WTC11 (cell line): ENCODE data around the gene HCST. TPM values are rescaled to one million over a fixed set of nuclear protein-coding genes. Genes with fewer than 3 reads are reported as not detected.

Experiments
- ATAC-seq: fragments of 200-7000 bp; cut with Tn5 transposase; 2 replicates; pipeline ENCODE4 v1.10.0; 2021; ENCODE audit warnings: mild to moderate bottlenecking, moderate library complexity
- CTCF ChIA-PET: fragments of 300-600 bp; sonication (Branson Sonifier 250); formaldehyde crosslinking; loops from one replicate; lab custom pipeline; 2021; ENCODE audit warnings: antibody characterized with exemption; lab: Charles Lee
- POLR2A ChIA-PET: fragments of 350-600 bp; sonication (Branson Sonifier 250); formaldehyde crosslinking; loops from one replicate; lab custom pipeline; 2021; ENCODE audit warnings: antibody characterized with exemption; lab: Charles Lee
- DNase-seq: peaks from one replicate; pipeline ENCODE4 v3.0.0; 2021; ENCODE audit warnings: low spot score
- H3K27ac Mint-ChIP-seq: 2 replicates; pipeline ENCODE4 v1.8.0; 2021; ENCODE audit warnings: mixed read lengths
- H3K27me3 Mint-ChIP-seq: 2 replicates; pipeline ENCODE4 v1.8.0; 2021; ENCODE audit warnings: low read depth, mild to moderate bottlenecking, moderate library complexity, mixed read lengths
- H3K36me3 Mint-ChIP-seq: 2 replicates; pipeline ENCODE4 v1.8.0; 2021; ENCODE audit warnings: mixed read lengths
- H3K4me1 Mint-ChIP-seq: 2 replicates; pipeline ENCODE4 v1.8.0; 2022; ENCODE audit warnings: mixed read lengths
- H3K4me3 Mint-ChIP-seq: 2 replicates; pipeline ENCODE4 v1.8.0; 2021; ENCODE audit warnings: mild to moderate bottlenecking, moderate library complexity, mixed read lengths
- H3K9me3 Mint-ChIP-seq: 2 replicates; pipeline ENCODE4 v1.8.0; 2021; ENCODE audit warnings: mixed read lengths
- ATF1 ChIP-seq: sonication (generic); formaldehyde crosslinking; IDR thresholded peaks from 2 replicates; pipeline ENCODE4 v1.8.1; 2023; ENCODE audit warnings: mild to moderate bottlenecking, moderate library complexity, missing genetic modification reagents
- GTF2I ChIP-seq: fragments of 250-450 bp; sonication (Bioruptor Pico); conservative IDR thresholded peaks from 2 replicates; pipeline ENCODE4 v1.4.0; 2021; ENCODE audit warnings: mild to moderate bottlenecking
- HMGA2 ChIP-seq: fragments of 250-450 bp; sonication (Bioruptor Pico); IDR thresholded peaks from 2 replicates; pipeline ENCODE4 v1.4.0; 2021; ENCODE audit warnings: mild to moderate bottlenecking, moderate library complexity
- IRF2 ChIP-seq: sonication (generic); formaldehyde crosslinking; IDR thresholded peaks from 2 replicates; pipeline ENCODE4 v1.8.0; 2022; ENCODE audit warnings: low read depth, missing genetic modification reagents, borderline replicate concordance
- MYBL2 ChIP-seq: sonication (generic); formaldehyde crosslinking; IDR thresholded peaks from 2 replicates; pipeline ENCODE4 v1.8.1; 2023; ENCODE audit warnings: mild to moderate bottlenecking, moderate library complexity, missing genetic modification reagents
- NFATC4 ChIP-seq: fragments of 250-450 bp; sonication (Bioruptor Pico); IDR thresholded peaks from 2 replicates; pipeline ENCODE4 v1.9.0; 2021; ENCODE audit warnings: mild to moderate bottlenecking
- SOX15 ChIP-seq: fragments of 250-450 bp; sonication (Bioruptor Pico); IDR thresholded peaks from 2 replicates; pipeline ENCODE4 v1.9.0; 2021; ENCODE audit warnings: mild to moderate bottlenecking
- SP1 ChIP-seq: sonication (generic); formaldehyde crosslinking; conservative IDR thresholded peaks from 2 replicates; pipeline ENCODE4 v1.8.1; 2022; ENCODE audit warnings: missing genetic modification reagents
- TEAD1 ChIP-seq: sonication (generic); formaldehyde crosslinking; IDR thresholded peaks from 2 replicates; pipeline ENCODE4 v1.8.0; 2022; ENCODE audit warnings: mild to moderate bottlenecking, missing genetic modification reagents
- ZNF138 ChIP-seq: sonication (generic); formaldehyde crosslinking; conservative IDR thresholded peaks from 2 replicates; pipeline ENCODE4 v1.8.1; 2022; ENCODE audit warnings: mild to moderate bottlenecking, moderate library complexity, missing genetic modification reagents
- ZNF263 ChIP-seq: sonication (generic); formaldehyde crosslinking; IDR thresholded peaks from 2 replicates; pipeline ENCODE4 v1.8.1; 2022; ENCODE audit warnings: low read depth, mild to moderate bottlenecking, moderate library complexity, missing genetic modification reagents
- ZNF396 ChIP-seq: fragments of 250-450 bp; sonication (Bioruptor Pico); IDR thresholded peaks from 2 replicates; pipeline ENCODE4 v1.8.0; 2021; ENCODE audit warnings: mild to moderate bottlenecking, moderate library complexity, borderline replicate concordance
- total RNA-seq: library from RNA; stranded (reverse); gene quantifications from 3 replicates; pipeline ENCODE4 v1.2.3, GENCODE V29; 2021
- TF ChIP-seq, protein P1 (sequence below): sonication (generic); formaldehyde crosslinking; IDR thresholded peaks from 2 replicates; pipeline ENCODE4 v1.8.0; 2022; ENCODE audit warnings: missing genetic modification reagents
- TF ChIP-seq, protein P2 (sequence below): sonication (generic); formaldehyde crosslinking; IDR thresholded peaks from 2 replicates; pipeline ENCODE4 v1.8.0; 2022; ENCODE audit warnings: mild to moderate bottlenecking, missing genetic modification reagents
- TF ChIP-seq, protein P3 (sequence below): sonication (generic); formaldehyde crosslinking; IDR thresholded peaks from 2 replicates; pipeline ENCODE4 v1.8.0; 2022; ENCODE audit warnings: mild to moderate bottlenecking, missing genetic modification reagents
- TF ChIP-seq, protein P4 (sequence below): fragments of 200-600 bp; IDR thresholded peaks from 2 replicates; pipeline ENCODE4 v1.8.0; 2022; ENCODE audit warnings: antibody characterized with exemption
- TF ChIP-seq, protein P5 (sequence below): sonication (generic); formaldehyde crosslinking; IDR thresholded peaks from 2 replicates; pipeline ENCODE4 v1.8.0; 2023; ENCODE audit warnings: mild to moderate bottlenecking, missing genetic modification reagents
- TF ChIP-seq, protein P6 (sequence below): sonication (generic); formaldehyde crosslinking; IDR thresholded peaks from 2 replicates; pipeline ENCODE4 v1.8.1; 2023; ENCODE audit warnings: mild to moderate bottlenecking, missing genetic modification reagents
- TF ChIP-seq, protein P7 (sequence below): fragments of 250-450 bp; sonication (Bioruptor Pico); IDR thresholded peaks from 2 replicates; pipeline ENCODE4 v1.9.0; 2021; ENCODE audit warnings: mild to moderate bottlenecking

The HCST gene
- total RNA-seq, 1 experiment from 2014 or later: 1.9 TPM

DNA sequence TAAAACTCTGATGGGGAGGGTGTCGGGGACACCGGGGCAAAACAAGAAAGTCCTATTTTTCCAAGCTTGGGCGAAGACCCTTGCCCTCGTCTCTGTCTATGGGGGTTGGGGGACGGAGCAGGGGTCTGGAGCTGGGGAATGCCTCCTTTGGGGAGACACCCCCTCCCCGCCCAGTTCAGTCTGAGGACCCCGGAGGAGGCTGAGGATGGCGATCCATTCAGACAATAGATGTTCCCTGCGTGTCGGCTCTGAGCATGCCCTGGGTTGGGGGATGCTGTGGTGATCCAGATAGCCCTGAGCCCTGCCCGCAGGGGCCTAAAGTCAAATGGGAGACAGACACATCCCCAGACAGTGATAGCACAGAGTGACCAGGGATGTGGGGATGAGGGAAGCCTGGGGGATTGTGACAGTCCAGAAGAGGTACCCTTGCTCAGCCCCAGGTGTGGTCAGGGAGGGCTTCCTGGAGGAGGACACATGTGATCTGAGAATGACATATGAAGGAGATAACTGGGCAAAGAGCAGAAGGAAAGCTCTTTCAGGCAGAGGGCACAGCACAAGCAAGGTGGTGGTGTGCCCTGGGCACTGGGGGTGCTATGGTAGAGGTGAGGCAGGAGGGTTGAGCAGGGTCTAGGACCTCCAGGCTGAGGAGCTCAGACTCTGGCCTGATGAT is 42.9 kb downstream of the HCST start (continued):
- TF ChIP-seq, protein P1, sequence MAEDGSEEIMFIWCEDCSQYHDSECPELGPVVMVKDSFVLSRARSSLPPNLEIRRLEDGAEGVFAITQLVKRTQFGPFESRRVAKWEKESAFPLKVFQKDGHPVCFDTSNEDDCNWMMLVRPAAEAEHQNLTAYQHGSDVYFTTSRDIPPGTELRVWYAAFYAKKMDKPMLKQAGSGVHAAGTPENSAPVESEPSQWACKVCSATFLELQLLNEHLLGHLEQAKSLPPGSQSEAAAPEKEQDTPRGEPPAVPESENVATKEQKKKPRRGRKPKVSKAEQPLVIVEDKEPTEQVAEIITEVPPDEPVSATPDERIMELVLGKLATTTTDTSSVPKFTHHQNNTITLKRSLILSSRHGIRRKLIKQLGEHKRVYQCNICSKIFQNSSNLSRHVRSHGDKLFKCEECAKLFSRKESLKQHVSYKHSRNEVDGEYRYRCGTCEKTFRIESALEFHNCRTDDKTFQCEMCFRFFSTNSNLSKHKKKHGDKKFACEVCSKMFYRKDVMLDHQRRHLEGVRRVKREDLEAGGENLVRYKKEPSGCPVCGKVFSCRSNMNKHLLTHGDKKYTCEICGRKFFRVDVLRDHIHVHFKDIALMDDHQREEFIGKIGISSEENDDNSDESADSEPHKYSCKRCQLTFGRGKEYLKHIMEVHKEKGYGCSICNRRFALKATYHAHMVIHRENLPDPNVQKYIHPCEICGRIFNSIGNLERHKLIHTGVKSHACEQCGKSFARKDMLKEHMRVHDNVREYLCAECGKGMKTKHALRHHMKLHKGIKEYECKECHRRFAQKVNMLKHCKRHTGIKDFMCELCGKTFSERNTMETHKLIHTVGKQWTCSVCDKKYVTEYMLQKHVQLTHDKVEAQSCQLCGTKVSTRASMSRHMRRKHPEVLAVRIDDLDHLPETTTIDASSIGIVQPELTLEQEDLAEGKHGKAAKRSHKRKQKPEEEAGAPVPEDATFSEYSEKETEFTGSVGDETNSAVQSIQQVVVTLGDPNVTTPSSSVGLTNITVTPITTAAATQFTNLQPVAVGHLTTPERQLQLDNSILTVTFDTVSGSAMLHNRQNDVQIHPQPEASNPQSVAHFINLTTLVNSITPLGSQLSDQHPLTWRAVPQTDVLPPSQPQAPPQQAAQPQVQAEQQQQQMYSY (CRISPR knock-in tag): no peak
- TF ChIP-seq SOX15 (CRISPR knock-in tag) (no peak), TEAD1 (no peak)

DNA sequence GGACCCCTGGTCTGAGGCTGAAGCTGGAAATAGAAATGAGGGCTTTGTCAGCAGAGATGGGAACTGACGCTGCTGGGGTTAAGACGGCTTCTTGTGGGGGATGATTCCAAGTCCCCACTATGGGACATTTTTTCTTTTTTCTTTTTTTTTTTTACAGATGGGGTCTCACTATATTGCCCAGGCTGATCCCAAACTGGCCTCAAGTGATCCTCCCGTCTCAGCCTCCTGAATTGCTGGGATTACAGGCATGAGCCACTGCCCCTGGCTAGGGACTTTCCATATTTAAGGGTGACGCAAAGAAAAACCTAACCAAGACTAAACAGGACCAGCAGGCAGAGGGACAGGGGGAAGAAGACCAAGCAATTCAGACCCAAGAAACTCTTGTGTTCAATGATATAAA is 43.9 kb downstream of the HCST start:
- DNase-seq: no peak
- TF ChIP-seq, protein P2, sequence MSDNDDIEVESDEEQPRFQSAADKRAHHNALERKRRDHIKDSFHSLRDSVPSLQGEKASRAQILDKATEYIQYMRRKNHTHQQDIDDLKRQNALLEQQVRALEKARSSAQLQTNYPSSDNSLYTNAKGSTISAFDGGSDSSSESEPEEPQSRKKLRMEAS (CRISPR knock-in tag): no peak
- TF ChIP-seq, protein P3, sequence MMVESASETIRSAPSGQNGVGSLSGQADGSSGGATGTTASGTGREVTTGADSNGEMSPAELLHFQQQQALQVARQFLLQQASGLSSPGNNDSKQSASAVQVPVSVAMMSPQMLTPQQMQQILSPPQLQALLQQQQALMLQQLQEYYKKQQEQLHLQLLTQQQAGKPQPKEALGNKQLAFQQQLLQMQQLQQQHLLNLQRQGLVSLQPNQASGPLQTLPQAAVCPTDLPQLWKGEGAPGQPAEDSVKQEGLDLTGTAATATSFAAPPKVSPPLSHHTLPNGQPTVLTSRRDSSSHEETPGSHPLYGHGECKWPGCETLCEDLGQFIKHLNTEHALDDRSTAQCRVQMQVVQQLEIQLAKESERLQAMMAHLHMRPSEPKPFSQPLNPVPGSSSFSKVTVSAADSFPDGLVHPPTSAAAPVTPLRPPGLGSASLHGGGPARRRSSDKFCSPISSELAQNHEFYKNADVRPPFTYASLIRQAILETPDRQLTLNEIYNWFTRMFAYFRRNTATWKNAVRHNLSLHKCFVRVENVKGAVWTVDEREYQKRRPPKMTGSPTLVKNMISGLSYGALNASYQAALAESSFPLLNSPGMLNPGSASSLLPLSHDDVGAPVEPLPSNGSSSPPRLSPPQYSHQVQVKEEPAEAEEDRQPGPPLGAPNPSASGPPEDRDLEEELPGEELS: no peak
- TF ChIP-seq, protein P4, sequence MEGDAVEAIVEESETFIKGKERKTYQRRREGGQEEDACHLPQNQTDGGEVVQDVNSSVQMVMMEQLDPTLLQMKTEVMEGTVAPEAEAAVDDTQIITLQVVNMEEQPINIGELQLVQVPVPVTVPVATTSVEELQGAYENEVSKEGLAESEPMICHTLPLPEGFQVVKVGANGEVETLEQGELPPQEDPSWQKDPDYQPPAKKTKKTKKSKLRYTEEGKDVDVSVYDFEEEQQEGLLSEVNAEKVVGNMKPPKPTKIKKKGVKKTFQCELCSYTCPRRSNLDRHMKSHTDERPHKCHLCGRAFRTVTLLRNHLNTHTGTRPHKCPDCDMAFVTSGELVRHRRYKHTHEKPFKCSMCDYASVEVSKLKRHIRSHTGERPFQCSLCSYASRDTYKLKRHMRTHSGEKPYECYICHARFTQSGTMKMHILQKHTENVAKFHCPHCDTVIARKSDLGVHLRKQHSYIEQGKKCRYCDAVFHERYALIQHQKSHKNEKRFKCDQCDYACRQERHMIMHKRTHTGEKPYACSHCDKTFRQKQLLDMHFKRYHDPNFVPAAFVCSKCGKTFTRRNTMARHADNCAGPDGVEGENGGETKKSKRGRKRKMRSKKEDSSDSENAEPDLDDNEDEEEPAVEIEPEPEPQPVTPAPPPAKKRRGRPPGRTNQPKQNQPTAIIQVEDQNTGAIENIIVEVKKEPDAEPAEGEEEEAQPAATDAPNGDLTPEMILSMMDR: no peak
- no peak for TF ChIP-seq SP1
- TF ChIP-seq, protein P5, sequence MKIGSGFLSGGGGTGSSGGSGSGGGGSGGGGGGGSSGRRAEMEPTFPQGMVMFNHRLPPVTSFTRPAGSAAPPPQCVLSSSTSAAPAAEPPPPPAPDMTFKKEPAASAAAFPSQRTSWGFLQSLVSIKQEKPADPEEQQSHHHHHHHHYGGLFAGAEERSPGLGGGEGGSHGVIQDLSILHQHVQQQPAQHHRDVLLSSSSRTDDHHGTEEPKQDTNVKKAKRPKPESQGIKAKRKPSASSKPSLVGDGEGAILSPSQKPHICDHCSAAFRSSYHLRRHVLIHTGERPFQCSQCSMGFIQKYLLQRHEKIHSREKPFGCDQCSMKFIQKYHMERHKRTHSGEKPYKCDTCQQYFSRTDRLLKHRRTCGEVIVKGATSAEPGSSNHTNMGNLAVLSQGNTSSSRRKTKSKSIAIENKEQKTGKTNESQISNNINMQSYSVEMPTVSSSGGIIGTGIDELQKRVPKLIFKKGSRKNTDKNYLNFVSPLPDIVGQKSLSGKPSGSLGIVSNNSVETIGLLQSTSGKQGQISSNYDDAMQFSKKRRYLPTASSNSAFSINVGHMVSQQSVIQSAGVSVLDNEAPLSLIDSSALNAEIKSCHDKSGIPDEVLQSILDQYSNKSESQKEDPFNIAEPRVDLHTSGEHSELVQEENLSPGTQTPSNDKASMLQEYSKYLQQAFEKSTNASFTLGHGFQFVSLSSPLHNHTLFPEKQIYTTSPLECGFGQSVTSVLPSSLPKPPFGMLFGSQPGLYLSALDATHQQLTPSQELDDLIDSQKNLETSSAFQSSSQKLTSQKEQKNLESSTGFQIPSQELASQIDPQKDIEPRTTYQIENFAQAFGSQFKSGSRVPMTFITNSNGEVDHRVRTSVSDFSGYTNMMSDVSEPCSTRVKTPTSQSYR (CRISPR knock-in tag): no peak
- no peak for TF ChIP-seq IRF2
- no peak for TF ChIP-seq ZNF263
- TF ChIP-seq, all 79 proteins: peak for 0
- H3K36me3 Mint-ChIP-seq: peaks cover 9% of the 10 kb centered on the region
- CTCF ChIA-PET: interaction anchor here (1.0 to 1.2 kb wide), 2 partner anchors 32 to 198 kb away, joined by 3 to 4 read pairs; partner anchors contain the start of gene LIN37
- POLR2A ChIA-PET: no interaction called here
- H3K4me1 Mint-ChIP-seq: peaks cover 8% of the 10 kb centered on the region
- no peak overlapping the region for H3K4me3 Mint-ChIP-seq
- H3K9me3 Mint-ChIP-seq: no peaks in the 10 kb centered on the region
- H3K27me3 Mint-ChIP-seq: no peaks in the 10 kb centered on the region; the same call in 1 of the 2 replicates
- H3K27ac Mint-ChIP-seq: no peak overlapping the region
- no peak for ATAC-seq

DNA sequence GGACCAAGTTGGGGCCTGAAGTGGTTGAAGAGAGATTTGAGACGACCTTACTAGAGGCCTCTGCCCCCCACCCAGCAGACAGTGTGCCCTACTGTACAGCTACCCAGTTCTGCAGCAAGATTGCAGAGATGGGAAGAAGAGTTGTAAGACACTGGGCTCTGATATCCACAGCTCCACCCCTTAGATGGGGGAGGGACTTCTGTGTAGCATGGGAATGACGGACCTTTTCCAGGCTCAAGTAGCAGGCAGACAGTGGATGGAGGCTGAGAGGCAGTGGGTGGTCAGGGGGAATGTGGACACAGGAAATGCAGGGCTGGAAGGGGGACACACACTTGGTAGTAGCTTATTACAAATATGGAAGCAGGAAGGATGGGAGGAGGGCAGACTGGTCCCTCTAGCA is 46.8 kb downstream of the HCST start:
- Mint-ChIP-seq H3K4me3 (no peak overlapping the region), H3K4me1 (peaks cover 8% of the 10 kb centered on the region), H3K9me3 (no peaks in the 10 kb centered on the region), H3K36me3 (peaks cover 1% of the 10 kb centered on the region; the same call in 1 of the 2 replicates), H3K27ac (no peak overlapping the region; the same call in 1 of the 2 replicates), H3K27me3 (no peaks in the 10 kb centered on the region; the same call in 1 of the 2 replicates)
- no peak for DNase-seq
- POLR2A ChIA-PET: interaction anchor here (0.7 kb wide), 1 partner anchor 70 kb away, joined by 3 read pairs; no protein-coding TSS in a partner anchor
- ATAC-seq: no peak
- no peak for TF ChIP-seq ZNF138
- no peak for TF ChIP-seq NFATC4 (CRISPR knock-in tag)
- TF ChIP-seq GTF2I (CRISPR knock-in tag): no peak
- TF ChIP-seq HMGA2 (CRISPR knock-in tag): no peak
- TF ChIP-seq, protein P6, sequence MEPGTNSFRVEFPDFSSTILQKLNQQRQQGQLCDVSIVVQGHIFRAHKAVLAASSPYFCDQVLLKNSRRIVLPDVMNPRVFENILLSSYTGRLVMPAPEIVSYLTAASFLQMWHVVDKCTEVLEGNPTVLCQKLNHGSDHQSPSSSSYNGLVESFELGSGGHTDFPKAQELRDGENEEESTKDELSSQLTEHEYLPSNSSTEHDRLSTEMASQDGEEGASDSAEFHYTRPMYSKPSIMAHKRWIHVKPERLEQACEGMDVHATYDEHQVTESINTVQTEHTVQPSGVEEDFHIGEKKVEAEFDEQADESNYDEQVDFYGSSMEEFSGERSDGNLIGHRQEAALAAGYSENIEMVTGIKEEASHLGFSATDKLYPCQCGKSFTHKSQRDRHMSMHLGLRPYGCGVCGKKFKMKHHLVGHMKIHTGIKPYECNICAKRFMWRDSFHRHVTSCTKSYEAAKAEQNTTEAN: no peak
- no peak for TF ChIP-seq ZNF396 (CRISPR knock-in tag)
- TF ChIP-seq ATF1 (CRISPR knock-in tag): no peak
- TF ChIP-seq, protein P7, sequence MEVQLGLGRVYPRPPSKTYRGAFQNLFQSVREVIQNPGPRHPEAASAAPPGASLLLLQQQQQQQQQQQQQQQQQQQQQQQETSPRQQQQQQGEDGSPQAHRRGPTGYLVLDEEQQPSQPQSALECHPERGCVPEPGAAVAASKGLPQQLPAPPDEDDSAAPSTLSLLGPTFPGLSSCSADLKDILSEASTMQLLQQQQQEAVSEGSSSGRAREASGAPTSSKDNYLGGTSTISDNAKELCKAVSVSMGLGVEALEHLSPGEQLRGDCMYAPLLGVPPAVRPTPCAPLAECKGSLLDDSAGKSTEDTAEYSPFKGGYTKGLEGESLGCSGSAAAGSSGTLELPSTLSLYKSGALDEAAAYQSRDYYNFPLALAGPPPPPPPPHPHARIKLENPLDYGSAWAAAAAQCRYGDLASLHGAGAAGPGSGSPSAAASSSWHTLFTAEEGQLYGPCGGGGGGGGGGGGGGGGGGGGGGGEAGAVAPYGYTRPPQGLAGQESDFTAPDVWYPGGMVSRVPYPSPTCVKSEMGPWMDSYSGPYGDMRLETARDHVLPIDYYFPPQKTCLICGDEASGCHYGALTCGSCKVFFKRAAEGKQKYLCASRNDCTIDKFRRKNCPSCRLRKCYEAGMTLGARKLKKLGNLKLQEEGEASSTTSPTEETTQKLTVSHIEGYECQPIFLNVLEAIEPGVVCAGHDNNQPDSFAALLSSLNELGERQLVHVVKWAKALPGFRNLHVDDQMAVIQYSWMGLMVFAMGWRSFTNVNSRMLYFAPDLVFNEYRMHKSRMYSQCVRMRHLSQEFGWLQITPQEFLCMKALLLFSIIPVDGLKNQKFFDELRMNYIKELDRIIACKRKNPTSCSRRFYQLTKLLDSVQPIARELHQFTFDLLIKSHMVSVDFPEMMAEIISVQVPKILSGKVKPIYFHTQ (CRISPR knock-in tag): no peak
- TF ChIP-seq MYBL2 (CRISPR knock-in tag): no peak
- CTCF ChIA-PET: interaction anchor here (1.0 to 1.8 kb wide), 4 partner anchors 45 to 179 kb away, joined by 3 to 6 read pairs (median 3); partner anchors contain the start of gene ALKBH6
